Stomach (tissue), 4 donors: ENCODE measurements around the gene SYT8.

Source experiments
- CTCF ChIP-seq, 7 experiments: fragments of 450-650 bp in 4 of 7; fragments of 200-600 bp in 3 of 7; sonication (generic) in 3 of 7; IDR thresholded peaks; one replicate each; pipeline ENCODE4 v1.5.1; 2016 to 2019; ENCODE audit warnings: antibody characterized with exemption in 7 of 7, control low read depth in 2 of 7, mild to moderate bottlenecking in 1 of 7
- POLR2A ChIP-seq, 4 donors: fragments of 450-650 bp; IDR thresholded peaks; one replicate each; pipeline ENCODE4 v1.6.1; 2016; ENCODE audit warnings: antibody characterized with exemption in 4 of 4, control low read depth in 2 of 4, mild to moderate bottlenecking in 1 of 4, moderate library complexity in 1 of 4
- POLR2AphosphoS5 ChIP-seq, 3 donors: sonication (generic); formaldehyde crosslinking; IDR thresholded peaks; one replicate each; pipeline ENCODE4 v1.6.1; 2016; ENCODE audit warnings: antibody characterized with exemption in 3 of 3

GRCh38 chr11:1826552-1827094 lies 8.2 kb upstream of the SYT8 start:
- TF ChIP-seq CTCF (IDR thresholded peaks at IDR 0.05) (no peak), POLR2A (IDR thresholded peaks at IDR 0.05) (no peak), POLR2AphosphoS5 (IDR thresholded peaks at IDR 0.05) (peak in 1 of 3 donors; percentile 11)
